Neural progenitor cell (in vitro differentiated cells): ENCODE data around the gene PEAK3.

Source experiments
- EZH2 ChIP-seq: fragments of 200-600 bp; sonication (generic); IDR thresholded peaks from 2 replicates; pipeline ENCODE4 v1.6.1; 2017; ENCODE audit warnings: antibody characterized with exemption, mild to moderate bottlenecking, moderate library complexity
- EZH2phosphoT487 ChIP-seq: fragments of 200-600 bp; sonication (generic); IDR thresholded peaks from 2 replicates; pipeline ENCODE4 v1.6.1; 2017; ENCODE audit warnings: antibody characterized with exemption
- TF ChIP-seq, protein P1 (sequence below): fragments of 200-600 bp; sonication (generic); IDR thresholded peaks from 2 replicates; pipeline ENCODE4 v1.5.1; 2017; ENCODE audit warnings: antibody characterized with exemption, mild to moderate bottlenecking

GRCh38 chr19:2270423-2271233 is 11.3 kb downstream of the PEAK3 start:
- TF ChIP-seq, protein P1, sequence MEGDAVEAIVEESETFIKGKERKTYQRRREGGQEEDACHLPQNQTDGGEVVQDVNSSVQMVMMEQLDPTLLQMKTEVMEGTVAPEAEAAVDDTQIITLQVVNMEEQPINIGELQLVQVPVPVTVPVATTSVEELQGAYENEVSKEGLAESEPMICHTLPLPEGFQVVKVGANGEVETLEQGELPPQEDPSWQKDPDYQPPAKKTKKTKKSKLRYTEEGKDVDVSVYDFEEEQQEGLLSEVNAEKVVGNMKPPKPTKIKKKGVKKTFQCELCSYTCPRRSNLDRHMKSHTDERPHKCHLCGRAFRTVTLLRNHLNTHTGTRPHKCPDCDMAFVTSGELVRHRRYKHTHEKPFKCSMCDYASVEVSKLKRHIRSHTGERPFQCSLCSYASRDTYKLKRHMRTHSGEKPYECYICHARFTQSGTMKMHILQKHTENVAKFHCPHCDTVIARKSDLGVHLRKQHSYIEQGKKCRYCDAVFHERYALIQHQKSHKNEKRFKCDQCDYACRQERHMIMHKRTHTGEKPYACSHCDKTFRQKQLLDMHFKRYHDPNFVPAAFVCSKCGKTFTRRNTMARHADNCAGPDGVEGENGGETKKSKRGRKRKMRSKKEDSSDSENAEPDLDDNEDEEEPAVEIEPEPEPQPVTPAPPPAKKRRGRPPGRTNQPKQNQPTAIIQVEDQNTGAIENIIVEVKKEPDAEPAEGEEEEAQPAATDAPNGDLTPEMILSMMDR, result no peak
- no peak for TF ChIP-seq EZH2
- TF ChIP-seq EZH2phosphoT487, result no peak
